GM21723 (cell line): ENCODE measurements around the gene RPS15.
A peak's percentile ranks its signal among the peaks of the same experiment; 100 is the strongest.
"Not testable (repeated sequence)": the region's sequence is repeated elsewhere in the genome, so short reads cannot be mapped to it uniquely, and the experiment has no call there.

Experiments used
- ATAC-seq: cut with Tn5 transposase; IDR thresholded peaks from one replicate; pipeline ENCODE4 v1.9.1; 2021; ENCODE audit warnings: mild to moderate bottlenecking, moderate library complexity; ENCODE audit not compliant: unreplicated experiment

Gene RPS15

DNA sequence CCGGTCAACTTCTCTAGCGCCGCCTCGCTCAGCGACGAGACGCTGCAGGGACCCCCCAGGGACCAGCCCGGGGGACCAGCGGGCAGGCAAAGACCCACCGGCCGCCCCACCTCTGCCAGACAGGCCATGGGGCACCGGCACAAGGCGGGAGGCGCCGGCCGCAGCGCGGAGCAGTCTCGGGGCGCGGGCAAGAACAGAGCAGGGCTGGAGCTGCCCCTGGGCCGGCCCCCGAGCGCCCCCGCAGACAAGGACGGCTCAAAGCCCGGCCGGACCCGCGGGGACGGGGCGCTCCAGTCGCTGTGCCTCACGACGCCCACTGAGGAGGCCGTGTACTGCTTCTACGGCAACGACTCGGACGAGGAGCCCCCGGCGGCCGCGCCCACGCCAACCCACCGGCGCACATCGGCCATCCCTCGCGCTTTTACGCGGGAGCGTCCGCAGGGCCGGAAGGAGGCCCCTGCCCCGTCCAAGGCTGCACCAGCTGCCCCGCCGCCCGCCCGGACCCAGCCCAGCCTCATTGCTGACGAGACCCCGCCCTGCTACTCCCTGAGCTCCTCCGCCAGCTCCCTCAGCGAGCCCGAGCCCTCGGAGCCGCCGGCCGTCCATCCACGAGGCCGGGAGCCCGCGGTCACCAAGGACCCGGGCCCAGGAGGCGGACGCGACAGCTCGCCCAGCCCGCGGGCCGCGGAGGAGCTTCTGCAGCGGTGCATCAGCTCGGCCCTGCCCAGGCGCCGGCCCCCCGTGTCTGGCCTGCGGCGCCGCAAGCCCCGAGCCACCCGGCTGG is 29.5 kb downstream of the RPS15 start:
- no peak for ATAC-seq

DNA sequence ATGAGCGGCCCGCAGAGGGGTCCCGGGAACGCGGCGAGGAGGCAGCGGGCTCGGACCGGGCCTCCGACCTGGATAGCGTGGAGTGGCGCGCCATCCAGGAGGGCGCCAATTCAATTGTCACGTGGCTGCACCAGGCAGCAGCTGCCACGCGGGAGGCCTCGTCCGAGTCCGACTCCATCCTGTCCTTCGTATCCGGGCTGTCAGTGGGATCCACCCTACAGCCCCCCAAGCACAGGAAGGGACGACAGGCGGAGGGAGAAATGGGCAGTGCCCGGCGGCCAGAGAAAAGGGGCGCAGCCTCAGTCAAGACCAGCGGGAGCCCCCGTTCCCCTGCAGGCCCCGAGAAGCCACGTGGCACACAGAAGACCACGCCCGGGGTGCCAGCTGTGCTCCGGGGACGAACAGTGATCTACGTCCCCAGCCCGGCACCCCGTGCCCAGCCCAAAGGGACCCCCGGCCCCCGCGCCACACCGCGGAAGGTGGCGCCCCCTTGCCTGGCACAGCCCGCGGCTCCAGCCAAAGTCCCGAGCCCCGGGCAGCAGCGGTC is 30.2 kb downstream of the RPS15 start:
- no peak for ATAC-seq

DNA sequence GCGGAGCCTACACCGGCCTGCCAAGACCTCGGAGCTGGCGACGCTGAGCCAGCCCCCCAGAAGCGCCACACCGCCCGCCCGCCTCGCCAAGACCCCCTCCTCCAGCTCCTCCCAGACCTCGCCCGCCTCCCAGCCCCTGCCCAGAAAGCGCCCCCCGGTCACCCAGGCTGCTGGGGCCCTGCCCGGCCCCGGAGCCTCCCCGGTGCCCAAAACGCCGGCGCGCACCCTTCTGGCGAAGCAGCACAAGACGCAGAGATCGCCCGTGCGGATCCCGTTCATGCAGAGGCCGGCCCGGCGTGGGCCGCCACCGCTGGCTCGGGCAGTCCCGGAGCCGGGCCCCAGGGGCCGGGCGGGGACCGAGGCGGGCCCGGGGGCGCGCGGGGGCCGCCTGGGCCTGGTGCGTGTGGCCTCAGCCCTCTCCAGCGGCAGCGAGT is 30.6 kb downstream of the RPS15 start:
- ATAC-seq = no peak

DNA sequence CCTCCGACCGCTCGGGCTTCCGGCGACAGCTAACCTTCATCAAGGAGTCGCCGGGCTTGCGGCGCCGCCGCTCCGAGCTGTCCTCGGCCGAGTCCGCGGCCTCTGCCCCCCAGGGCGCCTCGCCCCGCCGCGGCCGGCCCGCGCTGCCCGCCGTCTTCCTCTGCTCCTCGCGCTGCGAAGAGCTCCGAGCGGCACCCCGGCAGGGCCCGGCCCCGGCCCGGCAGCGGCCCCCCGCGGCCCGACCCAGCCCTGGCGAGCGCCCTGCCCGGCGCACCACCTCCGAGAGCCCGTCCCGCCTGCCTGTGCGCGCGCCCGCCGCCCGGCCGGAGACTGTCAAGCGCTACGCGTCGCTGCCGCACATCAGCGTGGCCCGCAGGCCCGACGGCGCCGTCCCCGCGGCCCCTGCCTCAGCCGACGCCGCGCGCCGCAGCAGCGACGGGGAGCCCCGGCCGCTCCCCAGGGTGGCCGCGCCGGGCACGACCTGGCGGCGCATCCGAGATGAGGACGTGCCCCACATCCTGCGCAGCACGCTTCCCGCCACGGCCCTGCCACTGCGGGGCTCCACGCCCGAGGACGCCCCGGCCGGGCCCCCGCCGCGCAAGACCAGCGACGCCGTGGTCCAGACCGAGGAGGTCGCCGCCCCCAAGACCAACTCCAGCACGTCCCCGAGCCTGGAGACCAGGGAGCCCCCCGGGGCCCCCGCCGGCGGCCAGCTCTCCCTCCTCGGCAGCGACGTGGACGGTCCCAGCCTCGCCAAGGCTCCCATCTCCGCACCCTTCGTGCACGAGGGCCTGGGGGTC is 31.3 kb downstream of the RPS15 start:
- ATAC-seq = no peak

DNA sequence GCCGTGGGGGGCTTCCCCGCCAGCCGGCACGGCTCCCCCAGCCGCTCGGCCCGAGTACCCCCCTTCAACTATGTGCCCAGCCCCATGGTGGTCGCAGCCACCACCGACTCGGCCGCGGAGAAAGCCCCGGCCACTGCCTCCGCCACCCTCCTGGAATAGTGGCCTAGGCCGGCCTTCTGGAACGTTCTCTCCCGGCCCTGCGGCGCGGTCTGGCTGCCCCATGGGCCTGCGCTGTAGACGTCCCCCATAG is 31.8 kb downstream of the RPS15 start:
- ATAC-seq = no peak

DNA sequence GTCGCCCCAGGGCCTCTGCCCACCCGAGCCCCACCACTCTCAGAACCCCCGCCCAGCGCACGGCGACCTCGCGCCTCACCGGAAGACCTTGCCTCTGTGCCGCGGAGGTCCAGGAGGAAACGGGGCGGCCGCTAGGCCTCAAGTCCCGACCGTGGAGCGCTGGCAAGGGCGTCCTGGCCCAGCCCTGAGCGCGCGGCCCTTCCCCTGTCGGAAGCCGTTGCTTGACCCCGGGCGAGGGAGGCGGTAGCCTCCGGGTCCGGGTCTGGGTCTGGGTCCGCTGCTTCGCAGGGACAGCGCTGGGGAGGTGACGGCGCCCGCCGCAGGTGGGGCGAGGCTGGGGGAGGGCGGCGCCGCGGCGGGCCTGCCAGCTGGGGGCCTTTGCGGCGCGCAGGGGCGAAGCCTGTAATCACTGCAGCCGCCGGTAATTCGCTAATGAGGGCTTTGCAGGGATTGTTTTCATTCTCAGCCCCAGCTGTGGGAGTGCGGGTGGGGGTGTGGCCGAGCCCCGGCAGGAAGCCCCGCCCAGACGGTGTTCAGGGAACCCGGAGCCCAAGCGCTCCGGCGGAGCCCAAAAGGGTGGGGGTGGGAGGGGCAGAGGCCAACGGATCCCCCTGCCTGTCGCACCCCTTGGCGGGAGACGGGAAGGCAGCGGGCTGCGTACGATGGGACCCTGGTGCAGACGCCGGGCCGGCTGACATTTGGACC is 32.3 kb downstream of the RPS15 start:
- ATAC-seq = no peak

DNA sequence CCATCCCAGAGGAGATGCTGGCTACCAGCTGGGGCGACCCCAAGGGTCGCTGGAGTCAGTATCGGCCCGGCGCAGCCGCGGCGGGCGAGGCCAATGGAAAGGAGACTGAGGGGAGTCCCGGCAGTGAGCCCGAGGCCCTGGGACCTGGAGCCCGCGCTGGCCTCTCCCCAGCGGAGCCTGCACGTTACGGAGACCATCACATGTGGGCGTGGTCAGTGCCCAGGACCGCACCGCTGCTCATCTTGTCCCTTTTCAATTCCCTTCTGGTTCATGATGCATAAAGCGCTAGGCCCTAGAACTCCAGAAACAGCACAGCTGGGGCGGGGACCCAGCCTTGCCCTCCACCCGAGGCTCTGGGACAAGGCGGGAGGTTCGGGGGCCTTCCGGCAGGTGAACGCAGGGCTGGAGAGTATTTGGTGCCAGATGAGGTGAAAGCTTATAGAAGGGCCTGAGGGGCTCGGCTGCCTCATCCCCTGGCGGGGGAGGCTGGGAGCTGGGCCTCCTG is 32.9 kb downstream of the RPS15 start:
- ATAC-seq = no peak

DNA sequence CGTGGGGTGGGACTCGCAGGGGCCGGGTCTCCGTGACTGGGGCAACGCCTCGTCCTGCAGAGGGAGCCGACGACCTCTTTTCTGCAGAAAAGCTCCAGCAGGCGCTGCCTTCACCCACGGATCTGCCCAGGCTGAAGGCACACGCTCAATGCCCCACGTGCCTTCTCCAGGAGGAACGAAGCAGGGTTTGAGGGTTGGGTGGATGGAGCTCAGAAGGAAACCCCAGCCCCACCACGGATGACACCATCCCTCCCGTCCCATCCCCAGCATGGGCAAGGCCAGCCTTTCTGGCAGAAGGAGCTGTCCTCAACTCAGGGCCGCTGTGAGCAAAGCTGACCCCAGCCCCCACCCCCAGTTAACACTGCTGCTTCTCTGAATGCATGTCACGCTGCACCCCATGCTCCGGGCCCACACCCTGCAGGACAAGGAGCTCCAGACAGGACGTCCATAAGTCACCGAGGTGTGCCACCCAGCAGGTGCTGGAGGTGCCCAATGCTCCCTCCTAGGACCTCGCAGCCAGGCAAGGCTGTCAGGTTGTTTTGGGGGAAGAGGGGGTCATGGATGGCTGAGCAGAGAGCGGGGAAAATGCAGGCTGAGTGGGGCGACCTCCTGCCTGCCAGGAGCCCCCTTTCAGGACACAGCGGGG is 33.4 kb downstream of the RPS15 start:
- ATAC-seq = no peak

DNA sequence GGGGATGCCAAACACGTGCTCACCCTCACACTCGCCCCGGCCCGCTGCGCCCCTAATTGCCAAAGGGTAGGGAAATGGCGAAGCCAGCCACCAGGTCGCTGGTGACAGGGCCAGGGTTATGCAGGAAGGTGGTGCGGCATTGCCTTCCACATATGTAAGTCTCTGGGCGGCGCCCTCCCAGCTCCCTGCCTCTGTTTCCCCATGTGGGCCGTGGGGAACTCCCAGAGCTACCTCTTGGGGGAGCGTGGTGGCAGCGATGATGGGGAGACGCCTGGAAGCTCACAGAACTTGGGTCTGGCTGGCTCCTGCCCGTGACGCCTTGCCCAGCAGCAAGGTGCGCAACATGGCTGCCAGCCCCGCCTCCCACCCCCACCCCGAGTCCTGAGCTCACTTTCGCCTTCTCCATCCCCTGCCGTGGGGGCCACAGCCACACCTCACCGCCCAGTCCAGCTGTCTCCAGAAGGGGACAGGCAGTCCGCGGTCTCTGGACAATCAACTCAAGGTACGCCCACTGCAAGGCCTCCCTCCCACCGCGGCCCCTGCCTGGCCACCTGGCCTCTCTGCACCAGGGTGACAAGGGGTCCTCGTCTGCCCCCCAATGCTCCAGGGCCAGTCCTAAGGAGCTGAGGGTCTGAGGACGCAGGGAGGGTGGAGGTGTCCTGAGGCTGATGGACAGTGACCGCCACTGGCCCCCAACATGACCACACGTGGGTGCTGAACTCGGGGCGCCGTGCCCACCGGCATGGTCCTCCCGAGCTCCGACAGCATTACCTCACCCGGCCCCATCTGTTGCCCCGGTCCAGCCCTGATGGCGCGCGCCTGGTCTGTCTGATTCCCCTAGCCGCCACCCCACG is 34.3 kb downstream of the RPS15 start:
- no peak for ATAC-seq

DNA sequence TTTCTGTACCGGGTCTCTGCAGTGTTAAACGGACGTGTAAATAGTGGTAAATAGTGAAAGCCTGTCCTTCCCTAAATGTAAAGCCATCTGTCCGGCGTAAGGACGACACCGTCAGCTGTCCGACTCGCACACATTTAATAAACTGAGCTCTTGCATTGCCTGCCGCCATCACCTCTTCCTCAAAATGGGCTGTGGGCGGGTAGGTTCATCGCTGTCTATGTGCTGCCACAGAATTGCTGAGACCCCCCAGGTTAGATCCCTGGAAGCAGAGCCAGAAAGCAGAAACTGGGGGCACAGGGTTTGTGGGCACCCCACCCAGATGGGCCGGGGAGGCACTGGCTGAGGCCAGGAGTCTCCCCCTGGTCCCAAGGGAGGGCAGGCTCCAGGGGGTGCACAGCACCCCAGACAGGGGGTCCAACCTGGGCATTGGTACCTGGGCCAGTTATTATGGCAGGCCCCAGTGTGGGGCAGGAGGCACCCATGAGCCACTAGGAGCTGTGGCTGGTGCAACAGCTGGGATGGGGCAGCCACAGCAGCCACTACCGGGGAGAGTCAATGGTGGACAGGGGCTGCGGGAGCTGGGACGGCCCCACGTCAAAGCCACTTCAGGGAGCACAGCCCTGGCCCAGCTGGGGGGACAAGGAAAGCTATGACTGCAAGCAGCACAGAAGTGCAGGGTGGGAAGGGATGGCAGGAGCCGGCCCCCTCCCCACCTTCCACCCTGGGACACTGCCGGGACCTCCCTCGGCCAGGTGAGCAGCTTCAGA is 35.1 kb downstream of the RPS15 start:
- no peak for ATAC-seq

DNA sequence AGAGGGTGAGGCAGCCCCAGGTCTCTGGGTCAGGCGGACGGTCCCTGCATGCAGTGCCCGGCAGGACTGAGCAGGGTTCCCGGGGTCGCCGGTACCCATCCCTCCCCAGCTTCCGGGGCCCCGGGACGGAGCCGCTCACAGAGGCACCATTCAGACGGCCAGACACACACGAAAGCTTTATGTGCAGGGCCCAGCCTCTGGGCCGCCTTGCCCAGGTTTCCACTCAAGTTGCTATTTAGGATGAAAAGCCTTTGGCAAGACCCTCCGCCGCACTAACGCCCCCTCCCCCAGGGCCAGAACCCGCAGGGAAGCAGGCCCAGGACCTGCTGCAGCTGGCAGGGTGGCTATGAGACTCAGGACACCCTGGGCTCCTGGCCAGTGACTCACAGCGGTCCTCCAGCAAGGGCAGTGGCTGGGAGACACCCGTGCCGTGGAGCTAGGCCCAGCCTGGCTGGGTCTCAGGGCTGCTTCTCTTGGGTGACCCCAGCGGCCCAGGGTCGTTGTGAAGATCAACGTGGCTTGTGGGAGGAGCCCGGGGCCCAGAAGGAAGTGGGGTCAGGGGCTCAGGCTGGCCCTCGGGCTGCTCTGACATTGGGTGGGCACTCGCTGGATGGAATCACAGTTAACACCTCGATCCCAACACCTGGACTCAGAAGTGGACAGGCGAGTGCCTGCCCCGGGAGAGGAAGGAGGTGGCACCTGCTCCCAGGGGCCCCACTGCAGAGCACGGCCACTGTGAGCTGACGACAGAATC is 36.0 kb downstream of the RPS15 start:
- ATAC-seq = no peak

DNA sequence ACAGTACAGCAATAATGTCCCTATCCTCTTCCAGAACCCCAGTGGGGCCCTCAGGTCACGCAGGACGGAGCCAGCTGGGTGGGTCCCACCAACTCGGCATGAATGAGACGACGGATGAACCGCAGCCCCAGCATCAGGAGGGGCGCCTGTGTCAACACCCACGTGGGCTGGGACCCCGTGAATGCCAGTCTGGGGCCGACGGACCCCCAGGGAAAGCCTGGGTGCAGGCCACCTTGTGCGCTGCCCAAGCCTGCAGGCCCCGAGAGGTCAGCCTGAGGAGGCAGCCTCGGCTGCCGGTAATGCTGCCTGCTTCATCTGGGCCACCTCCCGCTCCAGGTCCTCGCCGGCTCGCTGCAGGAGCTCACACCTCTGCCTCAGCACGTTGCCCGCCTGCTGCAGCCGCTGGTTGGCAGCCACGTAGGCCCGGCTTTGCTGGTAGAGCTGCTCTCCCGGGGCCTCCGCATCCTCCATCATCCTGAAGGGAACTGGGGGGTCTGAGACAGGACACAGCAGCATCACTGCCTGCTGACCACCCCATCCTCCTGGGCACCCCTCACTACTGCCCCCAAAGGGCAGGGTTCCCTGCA is 36.7 kb downstream of the RPS15 start:
- ATAC-seq = no peak

DNA sequence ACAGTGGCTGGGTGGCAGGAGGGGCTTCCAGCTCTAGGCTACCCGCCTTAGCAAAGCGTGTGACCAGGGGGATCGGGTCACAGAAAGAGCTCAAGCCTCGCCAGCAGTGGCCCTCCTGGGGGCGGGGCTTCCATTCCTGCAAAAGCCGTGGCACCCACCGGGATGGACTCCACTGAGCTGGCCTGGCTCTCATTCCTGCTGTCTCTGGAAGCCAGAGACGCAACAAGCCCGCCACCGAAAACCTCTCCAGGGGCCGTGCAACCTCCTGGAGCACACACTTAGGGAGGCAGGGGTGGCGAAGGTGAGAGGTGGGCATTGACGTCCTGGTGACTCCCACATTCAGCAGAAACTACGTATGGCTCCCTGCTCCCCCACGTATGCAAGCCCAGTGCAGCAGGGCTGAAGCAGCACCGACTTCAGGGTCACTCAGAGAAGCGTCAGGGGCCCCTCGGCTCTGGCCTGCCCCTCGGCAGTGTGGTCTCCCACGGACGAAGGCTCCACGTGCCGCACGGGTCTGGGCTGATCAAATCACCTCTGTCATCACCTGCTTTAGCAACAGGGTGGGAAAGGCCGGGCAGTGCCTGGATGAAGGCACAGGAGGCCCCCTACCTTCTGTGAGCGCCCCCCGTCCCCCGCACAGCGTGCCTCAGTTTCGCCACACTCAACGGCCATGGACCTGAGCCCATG is 37.7 kb downstream of the RPS15 start:
- no peak for ATAC-seq

DNA sequence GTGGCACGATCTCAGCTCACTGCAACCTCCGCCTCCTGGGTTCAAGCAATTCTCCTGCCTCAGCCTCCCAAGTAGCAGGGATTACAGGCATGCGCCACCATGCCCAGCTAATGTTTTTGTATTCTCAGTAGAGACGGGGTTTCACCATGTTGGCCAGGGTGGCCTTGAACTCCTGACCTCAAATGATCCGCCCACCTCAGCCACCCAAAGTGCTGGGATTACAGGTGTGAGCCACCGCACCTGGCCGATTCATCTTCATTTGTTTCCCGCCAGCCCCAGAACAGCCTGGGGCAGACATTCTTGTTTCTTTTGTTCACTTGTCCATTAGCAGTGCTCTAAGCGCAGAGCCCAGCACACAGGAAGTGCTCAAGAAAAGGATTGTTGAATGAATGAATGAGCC is 38.9 kb downstream of the RPS15 start:
- not testable (repeated sequence) for ATAC-seq

DNA sequence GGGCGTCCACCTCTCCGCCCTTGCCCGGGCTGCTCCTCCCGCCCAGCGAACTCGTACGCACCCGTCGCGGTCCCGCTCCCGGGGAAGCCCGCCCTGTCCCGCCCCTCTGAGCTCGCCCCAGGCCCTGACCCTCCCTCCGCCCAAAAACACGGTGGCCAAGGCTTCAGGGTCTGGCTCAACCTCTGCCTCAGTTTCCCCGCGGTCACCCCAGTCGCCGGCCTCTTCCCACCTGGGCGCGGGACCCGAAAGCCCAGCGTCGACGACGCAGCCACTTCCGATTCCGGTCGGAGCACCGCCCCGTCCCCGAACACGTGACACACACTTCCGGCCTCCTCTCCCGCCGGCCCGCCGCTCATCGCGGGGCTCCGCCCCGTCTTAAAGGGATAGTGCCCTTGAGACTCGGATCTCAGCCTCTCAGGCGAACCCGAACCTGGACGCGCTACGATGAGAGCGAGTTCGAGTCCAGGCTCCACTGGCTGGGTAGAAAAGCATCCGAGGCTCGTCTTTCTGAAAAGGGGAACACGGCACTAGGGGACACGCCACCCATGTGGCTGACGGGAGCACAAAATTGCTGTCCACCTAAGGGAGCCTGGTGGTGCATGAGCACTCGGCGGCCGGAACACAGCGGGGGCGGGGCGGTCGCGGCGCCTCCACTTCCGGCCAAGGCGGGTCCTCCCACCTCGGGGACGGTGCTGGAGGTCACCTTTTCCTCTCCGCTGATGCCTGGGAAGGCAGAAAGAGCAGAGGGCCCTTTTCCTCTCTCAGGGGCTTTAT is 40.9 kb downstream of the RPS15 start, which contains the start of gene C19orf25:
TSS of gene C19orf25 (minus strand) at position 282 of the 774 bp plus-strand sequence. CDS start 312 bp downstream, outside the sequence.
- ATAC-seq = peak; percentile 73

DNA sequence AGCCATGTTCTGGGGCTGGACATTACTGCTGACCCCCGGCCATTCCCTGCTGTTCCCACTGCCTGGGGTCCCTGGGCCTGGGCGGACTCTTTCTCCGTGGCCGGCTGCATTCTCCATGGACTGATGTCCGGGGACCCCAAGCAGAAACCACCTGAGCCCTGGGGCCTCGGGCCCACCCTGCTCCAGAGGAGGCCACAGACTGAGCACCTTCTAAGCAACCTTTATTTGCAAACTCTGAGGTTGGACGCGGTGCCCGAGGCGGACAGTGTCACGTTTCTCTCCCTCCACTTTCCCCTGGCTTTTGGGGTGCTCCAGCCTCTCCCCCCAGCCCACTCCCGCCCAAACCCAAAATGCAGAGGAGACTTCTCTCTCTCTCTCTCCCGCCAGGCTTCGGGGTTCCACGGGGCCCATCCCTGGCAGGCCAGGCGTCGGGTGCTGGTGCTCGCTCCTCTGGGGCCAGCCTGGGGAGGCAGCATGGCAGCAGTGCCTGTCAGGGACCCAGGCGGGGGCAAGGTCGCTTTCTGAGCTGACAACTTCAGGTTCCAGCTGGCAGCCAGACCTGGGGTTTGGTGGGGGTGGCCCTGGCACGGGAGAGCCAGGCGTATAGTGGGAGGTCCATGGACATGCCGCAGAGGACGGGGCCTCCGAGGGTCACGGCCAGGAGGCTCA is 43.2 kb downstream of the RPS15 start:
- ATAC-seq = no peak
